Ascending aorta (tissue), 2 donors: ENCODE data around the gene CDC14B. TPM values are rescaled to one million over a fixed set of nuclear protein-coding genes. Genes with fewer than 3 reads are reported as not detected.

Source experiments
- DNase-seq, 2 donors: peaks; one replicate each; pipeline ENCODE4 v3.0.0-alpha.2; 2019; ENCODE audit warnings: low spot score in 2 of 2
- H3K27ac ChIP-seq, 2 donors: fragments of 200-600 bp; sonication (generic); one replicate each; pipeline ENCODE4 v1.5.1; 2016 to 2017; ENCODE audit warnings: mild to moderate bottlenecking in 1 of 2
- H3K27me3 ChIP-seq: fragments of 200-600 bp; sonication (generic); one replicate; pipeline ENCODE4 v1.5.1; 2017
- H3K36me3 ChIP-seq, 2 donors: fragments of 200-600 bp; sonication (generic); one replicate each; pipeline ENCODE4 v1.5.1; 2016
- H3K4me1 ChIP-seq, 2 donors: fragments of 200-600 bp; sonication (generic); one replicate each; pipeline ENCODE4 v1.5.1; 2016 to 2017; ENCODE audit warnings: mild to moderate bottlenecking in 1 of 2
- H3K4me3 ChIP-seq, 2 donors: fragments of 200-600 bp; sonication (generic); one replicate each; pipeline ENCODE4 v1.5.1; 2016 to 2017; ENCODE audit warnings: mild to moderate bottlenecking in 1 of 2
- H3K9me3 ChIP-seq, 2 donors: fragments of 200-600 bp; sonication (generic); one replicate each; pipeline ENCODE4 v1.5.1; 2016
- CTCF ChIP-seq, 3 experiments: fragments of 200-600 bp in 2 of 3; fragments of 450-650 bp in 1 of 3; sonication (generic) in 2 of 3; IDR thresholded peaks; one replicate each; pipeline ENCODE4 v1.5.1; 2016 to 2019; ENCODE audit warnings: antibody characterized with exemption in 3 of 3, mild to moderate bottlenecking in 1 of 3, moderate library complexity in 1 of 3
- intact Hi-C: fragments of 100-400 bp; cut with DNase I; formaldehyde crosslinking; loops from one replicate; pipeline ENCODE4 v1.15.1; 2023
- total RNA-seq: library from RNA; depleted of rRNA; stranded (reverse); fragments of >200 nt; gene quantifications from one replicate; pipeline ENCODE4 v1.1.0, GENCODE V29; 2016

The CDC14B gene
- total RNA-seq, 1 donor from 2014 or later = 47.8 TPM

GRCh38 chr9:96489482-96489979 lies 130.1 kb downstream of the CDC14B start:
- intact Hi-C loops = loop anchor here (10.0 kb wide), 1 partner anchor 125 kb away; the partner anchor contains the start of gene CDC14B
- H3K36me3 ChIP-seq = peaks cover 36 to 48% of the 10 kb centered on the region in 2 donors
- H3K4me1 ChIP-seq = peaks cover 19 to 49% of the 10 kb centered on the region in 2 donors
- no peaks in the 10 kb centered on the region for H3K27me3 ChIP-seq
- peak overlapping the region; percentile 92 to 93 for H3K27ac ChIP-seq
- TF ChIP-seq CTCF (IDR thresholded peaks at IDR 0.05) = no peak
- DNase-seq = no peak
- H3K4me3 ChIP-seq = no peak overlapping the region
- no peaks in the 10 kb centered on the region for H3K9me3 ChIP-seq

- H3K9me3 ChIP-seq = no peaks in the 10 kb centered on the region
- no peaks in the 10 kb centered on the region for H3K27me3 ChIP-seq
- peak overlapping the region; percentile 92 to 93 for H3K27ac ChIP-seq
- intact Hi-C loops = loop anchor here (2.0 to 10.0 kb wide), 4 partner anchors 35 to 127 kb away; partner anchors contain the start of genes CDC14B and ZNF367
- TF ChIP-seq CTCF (IDR thresholded peaks at IDR 0.05) = no peak
- DNase-seq = no peak
- H3K36me3 ChIP-seq = peaks cover 32 to 42% of the 10 kb centered on the region in 2 donors
- peaks cover 19 to 54% of the 10 kb centered on the region in 2 donors for H3K4me1 ChIP-seq
- H3K4me3 ChIP-seq = no peak overlapping the region
Observed at GRCh38 chr9:96487949-96488348, 131.7 kb downstream of the CDC14B start.

GRCh38 chr9:96487029-96487396 lies 132.6 kb downstream of the CDC14B start:
- DNase-seq = no peak
- H3K4me1 ChIP-seq = peaks cover 19 to 62% of the 10 kb centered on the region in 2 donors
- intact Hi-C loops = loop anchor here (2.0 to 10.0 kb wide), 4 partner anchors 36 to 128 kb away; partner anchors contain the start of genes CDC14B and ZNF367
- peak overlapping the region; percentile 92 to 93 for H3K27ac ChIP-seq
- H3K27me3 ChIP-seq = no peaks in the 10 kb centered on the region
- H3K36me3 ChIP-seq = peaks cover 28 to 34% of the 10 kb centered on the region in 2 donors
- no peaks in the 10 kb centered on the region for H3K9me3 ChIP-seq
- H3K4me3 ChIP-seq = peak overlapping the region in 1 of 2 donors; percentile 12
- TF ChIP-seq CTCF (IDR thresholded peaks at IDR 0.05) = no peak

GRCh38 chr9:96486386-96487028 lies 133.1 kb downstream of the CDC14B start:
- H3K27me3 ChIP-seq = no peaks in the 10 kb centered on the region
- H3K4me3 ChIP-seq = peak overlapping the region in 1 of 2 donors; percentile 12
- no peaks in the 10 kb centered on the region for H3K9me3 ChIP-seq
- peak in 1 of 2 donors; percentile 88 for DNase-seq
- H3K27ac ChIP-seq = peak overlapping the region; percentile 92 to 93
- peaks cover 19 to 58% of the 10 kb centered on the region in 2 donors for H3K4me1 ChIP-seq
- intact Hi-C loops = loop anchor here (1.0 to 10.0 kb wide), 6 partner anchors 36 to 169 kb away; partner anchors contain the start of genes CDC14B, HABP4, PRXL2C and ZNF367
- peaks cover 28 to 30% of the 10 kb centered on the region in 2 donors for H3K36me3 ChIP-seq
- TF ChIP-seq CTCF (IDR thresholded peaks at IDR 0.05) = no peak

GRCh38 chr9:96485280-96485679 lies 134.4 kb downstream of the CDC14B start:
- Histone ChIP-seq H3K27ac (peak overlapping the region; percentile 92 to 93), H3K4me1 (peaks cover 19 to 55% of the 10 kb centered on the region in 2 donors), H3K4me3 (no peak overlapping the region), H3K9me3 (no peaks in the 10 kb centered on the region), H3K36me3 (peaks cover 21% of the 10 kb centered on the region in 2 donors), H3K27me3 (no peaks in the 10 kb centered on the region)
- intact Hi-C loops = loop anchor here (10.0 kb wide), 1 partner anchor 130 kb away; the partner anchor contains the start of gene CDC14B
- TF ChIP-seq CTCF (IDR thresholded peaks at IDR 0.05) = no peak
- no peak for DNase-seq
